Subcutaneous adipose tissue (tissue), 4 donors: ENCODE results near the gene TMEM250. TPM values are rescaled to one million over a fixed set of nuclear protein-coding genes. Genes with fewer than 3 reads are reported as not detected.

ENCODE experiments used
- total RNA-seq, 4 donors: library from RNA; depleted of rRNA; stranded (reverse); fragments of >200 nt; gene quantifications; one replicate each; pipeline ENCODE4 v1.1.0, GENCODE V29; 2016
- TF ChIP-seq, protein P1 (sequence below): fragments of 450-650 bp; IDR thresholded peaks from one replicate; pipeline ENCODE4 v1.5.1; 2016; ENCODE audit warnings: low read depth, mild to moderate bottlenecking, control low read depth, antibody characterized with exemption, moderate library complexity

Gene TMEM250
- total RNA-seq, 4 donors from 2014 or later: 11.3 to 47.8 (median 19.6) TPM

DNA sequence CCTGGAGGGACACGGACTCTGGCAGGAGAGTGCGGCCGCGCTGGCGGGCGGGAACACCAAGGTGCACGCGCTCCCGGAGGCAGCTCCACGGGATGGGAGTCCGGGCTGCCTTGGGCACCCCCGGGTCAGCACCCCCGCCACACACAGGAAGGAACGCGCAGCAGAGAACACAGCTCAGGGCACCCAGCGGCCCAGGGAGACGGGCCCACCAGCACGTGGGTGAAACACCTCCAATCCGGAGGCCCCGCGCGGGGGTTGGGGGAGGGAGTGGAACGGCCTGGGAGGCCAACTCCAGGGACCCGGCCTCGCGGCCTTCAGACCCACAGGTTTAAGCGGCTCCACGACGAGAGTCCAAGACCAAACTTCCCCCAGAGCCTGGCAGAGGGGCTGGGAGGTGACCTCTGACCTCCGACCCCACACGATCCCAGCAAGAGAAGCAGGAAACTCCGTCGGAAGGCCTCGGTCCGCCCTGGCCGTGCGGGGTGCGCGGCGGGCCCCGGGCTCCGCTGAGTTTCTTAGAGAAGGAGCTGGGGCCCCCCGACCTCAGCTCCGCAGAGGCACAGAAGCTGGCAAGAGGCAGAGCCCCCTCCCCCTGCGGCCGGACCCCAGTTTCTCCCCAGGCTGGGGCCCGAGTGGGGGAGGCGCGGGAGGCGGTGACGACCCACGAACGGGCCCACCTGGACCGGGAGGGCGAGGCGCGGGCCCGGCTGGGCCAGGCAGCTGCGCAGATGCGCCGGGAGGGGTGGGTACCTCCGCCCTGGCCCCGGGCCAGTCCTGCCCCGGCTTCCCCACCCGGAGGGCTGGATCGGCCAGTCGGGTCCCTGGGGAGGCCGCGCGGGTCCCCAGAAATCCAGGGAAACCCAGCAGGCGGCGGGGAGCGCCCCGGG, 24.4 kb downstream of the TMEM250 start:
- TF ChIP-seq, protein P1, sequence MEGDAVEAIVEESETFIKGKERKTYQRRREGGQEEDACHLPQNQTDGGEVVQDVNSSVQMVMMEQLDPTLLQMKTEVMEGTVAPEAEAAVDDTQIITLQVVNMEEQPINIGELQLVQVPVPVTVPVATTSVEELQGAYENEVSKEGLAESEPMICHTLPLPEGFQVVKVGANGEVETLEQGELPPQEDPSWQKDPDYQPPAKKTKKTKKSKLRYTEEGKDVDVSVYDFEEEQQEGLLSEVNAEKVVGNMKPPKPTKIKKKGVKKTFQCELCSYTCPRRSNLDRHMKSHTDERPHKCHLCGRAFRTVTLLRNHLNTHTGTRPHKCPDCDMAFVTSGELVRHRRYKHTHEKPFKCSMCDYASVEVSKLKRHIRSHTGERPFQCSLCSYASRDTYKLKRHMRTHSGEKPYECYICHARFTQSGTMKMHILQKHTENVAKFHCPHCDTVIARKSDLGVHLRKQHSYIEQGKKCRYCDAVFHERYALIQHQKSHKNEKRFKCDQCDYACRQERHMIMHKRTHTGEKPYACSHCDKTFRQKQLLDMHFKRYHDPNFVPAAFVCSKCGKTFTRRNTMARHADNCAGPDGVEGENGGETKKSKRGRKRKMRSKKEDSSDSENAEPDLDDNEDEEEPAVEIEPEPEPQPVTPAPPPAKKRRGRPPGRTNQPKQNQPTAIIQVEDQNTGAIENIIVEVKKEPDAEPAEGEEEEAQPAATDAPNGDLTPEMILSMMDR: no peak

DNA sequence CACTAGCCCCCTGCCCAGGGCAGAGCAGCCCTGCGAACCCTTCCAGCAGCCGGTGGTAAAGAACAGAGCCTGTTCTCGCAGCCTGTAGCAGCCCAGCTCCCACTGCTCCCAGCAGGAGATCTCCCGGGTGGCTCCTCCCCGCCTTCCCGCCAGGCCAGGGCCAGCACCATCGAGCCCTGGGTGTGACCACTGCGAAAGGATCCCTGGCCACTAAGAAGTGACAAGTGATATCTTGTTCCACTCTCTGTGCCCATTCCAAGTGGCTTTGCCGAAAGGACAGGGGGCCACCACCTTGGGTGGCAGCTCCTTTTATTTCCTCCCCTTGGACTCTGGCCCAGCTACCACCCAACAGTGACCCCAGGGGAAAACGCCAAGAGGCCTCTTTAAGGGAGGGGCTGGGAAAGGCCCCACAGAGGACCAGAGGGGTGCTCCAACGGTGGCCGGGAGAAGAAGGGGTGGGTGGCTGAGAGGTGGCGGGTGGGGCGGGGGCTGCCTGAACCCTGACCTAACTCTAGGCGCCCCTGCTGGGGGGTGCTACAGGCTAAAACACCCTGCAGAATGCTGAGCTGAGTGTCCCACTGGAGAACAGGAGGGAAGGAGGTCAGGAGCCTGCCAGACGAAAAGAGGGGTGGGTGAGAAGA, 25.2 kb downstream of the TMEM250 start:
- TF ChIP-seq, protein P1: no peak

DNA sequence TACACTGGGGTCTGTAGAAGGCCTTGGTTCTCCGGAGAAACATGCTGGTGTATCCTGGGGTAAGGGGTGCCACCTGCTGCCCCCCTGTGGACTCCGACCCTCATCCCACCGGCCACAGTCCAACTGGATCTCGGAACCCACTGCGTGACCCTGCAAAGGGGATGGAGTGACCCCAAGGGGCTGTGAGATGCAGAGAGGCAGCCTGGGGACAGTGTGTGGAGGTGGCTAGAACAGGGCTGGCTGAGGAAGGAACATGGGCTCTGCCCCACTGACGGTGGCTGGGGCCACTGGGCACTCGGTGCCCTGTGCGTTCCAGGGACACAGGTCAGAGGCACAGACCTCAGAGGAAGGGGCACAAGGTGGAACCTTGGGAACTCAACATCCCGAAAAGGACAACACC, 25.9 kb downstream of the TMEM250 start:
- TF ChIP-seq, protein P1: no peak

DNA sequence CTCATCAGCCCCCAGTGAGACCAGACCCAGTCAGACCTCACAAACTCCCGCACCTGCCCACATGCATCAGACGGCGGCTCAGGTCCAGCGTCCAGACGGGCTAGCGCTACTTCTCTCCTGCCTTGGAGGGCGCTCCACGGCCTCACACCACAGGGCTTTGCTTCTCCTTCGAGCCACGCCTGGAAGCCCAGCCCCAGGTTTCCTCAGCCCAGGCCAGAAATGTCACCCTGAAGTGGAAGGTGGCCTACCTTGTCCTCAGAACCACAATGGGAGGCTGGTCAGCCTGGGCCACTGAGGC, 26.4 kb downstream of the TMEM250 start:
- TF ChIP-seq, protein P1: no peak

DNA sequence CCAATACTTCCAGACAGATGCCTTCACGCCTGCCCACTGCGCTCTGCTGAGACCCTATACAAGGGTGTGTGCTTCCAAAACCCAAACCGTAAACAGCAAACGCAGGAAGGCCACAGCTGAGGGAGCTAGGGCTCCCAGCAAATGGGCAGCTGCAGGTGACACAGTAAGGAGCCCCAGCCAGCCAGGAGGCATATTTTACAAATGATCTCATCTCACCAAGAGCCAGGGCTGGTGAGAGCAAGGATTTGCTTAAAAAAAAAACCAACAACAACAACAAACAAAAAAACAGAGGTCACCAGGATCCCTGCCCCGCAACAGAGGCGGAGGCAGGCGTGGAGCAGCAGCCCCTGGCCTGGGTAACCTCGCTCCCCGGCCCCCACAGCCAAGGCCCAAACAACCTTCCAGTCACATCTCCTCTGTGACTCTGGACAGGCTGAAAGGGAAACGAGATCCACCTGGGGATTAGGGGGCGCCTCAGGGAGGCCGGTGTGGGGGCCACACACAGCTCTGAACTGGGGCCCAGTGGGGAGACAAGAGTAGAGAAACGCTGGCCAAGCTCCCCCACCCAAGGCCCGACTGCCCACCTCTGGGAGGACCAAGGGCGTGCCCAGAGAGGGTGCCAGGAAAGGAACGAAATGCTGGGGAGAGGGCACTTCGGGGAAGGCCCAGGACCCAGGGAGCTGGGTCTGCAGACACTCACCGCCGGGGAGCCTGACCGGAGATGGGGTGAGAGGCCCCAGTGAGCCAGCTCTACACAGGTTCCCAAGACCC, 26.9 kb downstream of the TMEM250 start:
- TF ChIP-seq, protein P1: no peak

DNA sequence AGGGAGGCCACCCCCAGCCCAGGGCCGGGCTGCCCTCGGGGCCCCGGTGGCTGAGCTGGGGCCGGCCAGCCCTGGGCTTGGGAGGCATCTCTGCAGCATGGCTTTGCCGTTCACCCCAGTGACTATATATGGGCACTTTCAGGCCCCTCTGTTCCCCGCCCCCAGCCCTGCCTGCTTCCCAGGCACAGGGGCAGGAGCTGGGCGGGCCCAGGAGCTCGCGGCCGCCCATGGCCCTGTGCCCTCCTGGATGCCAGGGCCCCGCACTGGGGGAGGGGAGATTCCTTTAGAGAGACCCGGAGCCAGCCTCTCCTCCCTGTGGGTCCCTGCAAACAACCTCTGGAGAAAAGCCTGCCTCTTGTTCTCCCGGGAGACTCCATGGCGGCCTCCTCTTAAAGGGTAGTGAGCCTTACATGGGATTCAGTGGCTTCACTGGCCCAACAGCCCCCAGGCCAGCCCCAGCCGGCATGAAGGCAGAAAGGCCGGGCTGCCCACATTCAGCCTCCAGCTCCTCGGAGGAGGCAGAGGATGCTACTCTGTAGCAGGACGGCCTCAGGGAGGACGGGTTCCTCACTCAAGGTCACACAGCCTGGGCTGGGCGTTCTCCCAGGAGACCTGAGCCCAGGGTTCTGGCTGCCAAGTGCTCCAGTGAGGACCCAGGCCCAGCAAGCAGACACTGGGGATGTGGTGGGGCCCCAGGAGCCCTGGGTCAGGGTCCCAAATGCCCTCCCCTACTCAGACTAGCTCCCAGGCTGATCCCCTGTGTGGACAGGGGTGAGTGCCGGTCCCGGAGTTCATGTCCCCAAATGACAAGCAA, 27.7 kb downstream of the TMEM250 start:
- TF ChIP-seq, protein P1: no peak
